ENCODE measurements around the gene DPP4.
"Not testable (repeated sequence)": the region's sequence is repeated elsewhere in the genome, so short reads cannot be mapped to it uniquely, and the experiment has no call there.

Gene DPP4

GRCh38 chr2:162058973-162059668 lies 14.9 kb downstream of the DPP4 start:
- DNase-seq (ENCODE audit: low spot score): no peak

DNA sequence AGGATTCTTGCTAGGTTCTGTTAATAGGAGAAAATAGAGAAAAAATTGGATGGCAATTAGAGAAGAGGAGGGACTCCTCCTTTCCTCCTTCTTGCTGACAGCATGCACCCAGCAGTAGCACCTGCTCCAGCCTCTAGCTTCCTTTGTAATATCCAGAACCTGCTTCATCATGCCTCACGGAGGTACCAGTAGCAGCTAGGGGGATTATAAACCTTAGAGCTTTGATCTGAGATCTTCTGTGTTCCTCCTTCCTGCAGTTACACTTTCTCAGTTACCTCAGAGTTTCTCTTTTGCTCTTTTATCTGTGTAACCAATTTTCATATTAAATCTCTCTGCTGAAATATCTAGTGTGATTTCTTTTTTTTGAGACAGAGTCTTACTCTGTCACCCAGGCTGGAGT lies 16.6 kb downstream of the DPP4 start:
- no peak for DNase-seq (ENCODE audit: low spot score)

DNA sequence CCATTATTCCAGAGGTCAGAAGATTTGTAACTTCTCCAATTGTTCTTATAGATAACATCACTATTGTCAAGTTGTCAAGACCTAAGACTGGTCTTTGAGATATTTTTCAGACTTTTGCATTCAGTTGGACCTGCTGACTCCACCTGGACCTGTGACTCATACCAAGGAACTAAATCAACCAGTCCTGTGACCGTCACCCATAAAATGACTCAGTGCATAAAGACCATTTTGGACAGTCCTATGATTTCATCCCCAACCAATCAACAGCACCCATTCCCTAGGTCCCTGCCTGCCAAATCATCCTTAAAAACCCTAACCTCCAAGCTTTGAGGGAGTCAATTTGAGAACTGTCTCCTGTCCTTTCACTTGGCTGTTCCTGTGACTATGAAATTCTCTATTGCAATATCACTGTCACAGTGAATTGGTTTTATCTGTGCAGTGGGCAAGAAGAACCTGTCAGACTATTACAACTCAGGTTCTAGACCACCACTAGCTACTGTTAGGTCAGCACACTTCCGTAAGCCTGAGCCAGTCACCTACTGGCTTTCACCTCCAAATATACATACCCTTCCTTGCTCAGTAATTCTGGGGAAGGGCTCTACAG lies 17.1 kb downstream of the DPP4 start:
- no peak for DNase-seq (ENCODE audit: low spot score)

DNA sequence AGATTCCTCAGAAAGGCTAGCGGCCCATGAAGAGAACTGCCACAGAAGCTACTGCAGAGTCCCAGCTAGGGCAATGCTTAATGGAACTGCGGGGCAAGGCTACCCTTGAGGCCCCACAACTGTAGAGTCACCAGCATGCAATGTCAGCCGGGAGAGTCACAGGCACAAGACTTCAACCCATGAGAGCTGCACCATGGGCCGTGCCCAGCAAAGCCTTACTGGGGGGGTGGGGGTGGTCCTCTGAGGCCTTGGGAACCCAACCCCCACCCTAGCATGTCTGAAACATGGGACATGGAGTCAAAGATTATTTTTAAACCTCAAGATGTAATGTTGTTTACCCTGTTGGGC lies 20.2 kb downstream of the DPP4 start:
- no peak for DNase-seq (ENCODE audit: low spot score)

DNA sequence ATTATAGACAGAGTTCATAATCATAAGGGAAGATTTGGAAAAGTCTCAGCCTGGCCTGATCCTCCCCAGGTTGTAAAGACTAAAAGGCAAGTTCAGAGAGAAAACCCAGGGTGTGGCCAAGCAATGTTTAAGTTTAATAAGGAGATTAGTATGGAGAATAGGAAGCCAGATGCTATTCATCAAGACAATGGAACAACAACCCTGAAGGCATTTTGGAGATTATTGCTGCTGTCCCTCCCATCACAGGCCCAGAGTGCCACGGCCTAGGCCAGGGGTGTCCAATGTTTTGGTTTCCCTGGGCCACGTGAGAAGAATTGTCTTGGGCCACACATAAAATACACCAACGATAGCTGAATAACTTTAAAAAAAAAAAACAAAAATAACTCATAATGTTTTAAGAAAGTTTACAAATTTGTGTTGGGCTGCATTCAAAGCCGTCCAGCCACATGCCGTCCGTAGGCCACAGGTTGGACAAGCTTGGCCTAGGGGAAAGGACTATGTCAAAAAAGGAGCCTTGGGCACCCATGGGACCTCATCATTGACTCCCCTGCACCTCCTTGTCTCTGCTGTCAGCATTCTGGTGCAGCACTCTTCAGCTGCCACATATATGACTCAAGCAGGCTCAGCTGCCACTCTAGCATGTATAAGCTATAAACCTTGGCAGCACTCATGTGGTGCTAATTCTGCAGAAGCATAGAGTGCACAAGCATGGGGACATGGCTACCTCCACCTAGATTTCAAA lies 20.8 kb downstream of the DPP4 start:
- no peak for DNase-seq (ENCODE audit: low spot score)

- DNase-seq (ENCODE audit: low spot score): no peak
Measured at GRCh38 chr2:162050513-162050961, 23.5 kb downstream of the DPP4 start.

DNA sequence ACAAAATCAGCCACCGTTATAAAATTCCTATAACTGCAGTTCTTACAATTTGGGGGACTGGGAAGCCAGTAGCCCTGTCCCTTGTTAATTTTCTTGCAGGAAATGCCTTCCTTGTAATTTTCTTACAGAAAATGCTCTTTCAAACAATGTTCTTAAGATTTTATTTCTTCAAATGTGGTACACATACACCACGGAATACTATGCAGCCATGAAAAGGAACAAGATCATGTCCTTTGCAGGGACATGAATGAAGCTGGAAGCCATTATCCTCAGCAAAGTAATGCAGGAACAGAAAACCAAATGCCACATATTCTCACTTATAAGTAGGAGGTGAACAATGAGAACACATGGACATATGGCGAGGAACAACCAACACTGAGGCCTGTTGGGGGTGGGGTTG lies 24.9 kb downstream of the DPP4 start:
- DNase-seq (ENCODE audit: low spot score): not testable (repeated sequence)

DNA sequence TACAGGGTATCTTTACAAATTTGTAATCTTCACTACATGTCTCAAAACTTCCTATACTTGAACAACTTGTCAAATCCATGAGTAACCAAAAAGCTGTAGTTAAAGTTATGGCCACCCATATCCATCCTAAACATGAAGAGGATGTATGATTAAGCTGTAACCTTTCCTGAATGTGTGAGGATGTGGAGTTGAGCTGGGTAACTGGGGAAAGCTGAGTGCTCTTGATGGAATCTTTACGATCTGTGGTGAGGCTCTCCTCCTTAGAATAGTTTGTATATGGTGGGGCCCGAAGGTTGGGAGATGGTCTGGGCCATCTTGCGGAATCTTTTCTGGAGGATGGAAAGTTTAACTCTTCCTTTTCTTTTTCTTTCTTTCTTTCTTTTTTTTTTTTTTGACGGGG lies 29.4 kb downstream of the DPP4 start:
- no peak for DNase-seq (ENCODE audit: low spot score)

DNA sequence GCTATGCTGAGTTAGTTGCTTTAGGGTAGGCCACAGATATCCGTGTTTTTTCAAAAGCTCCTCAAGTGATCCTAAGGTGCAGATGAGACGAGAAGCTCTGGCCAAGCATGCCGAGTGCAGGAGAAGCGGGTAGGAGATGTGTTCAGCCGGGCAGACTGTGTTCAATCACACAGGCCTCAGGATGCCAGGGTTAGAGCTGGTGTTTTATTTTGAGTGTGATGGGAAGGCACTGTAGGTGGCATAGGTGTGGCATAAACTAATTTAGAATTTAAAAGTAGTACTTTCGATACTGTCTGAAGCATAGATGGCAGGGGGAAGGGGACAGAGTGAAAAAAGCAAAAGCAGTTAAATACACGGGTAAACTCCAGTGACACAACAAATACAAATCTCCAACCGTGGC lies 30.9 kb downstream of the DPP4 start:
- DNase-seq (ENCODE audit: low spot score): no peak

DNA sequence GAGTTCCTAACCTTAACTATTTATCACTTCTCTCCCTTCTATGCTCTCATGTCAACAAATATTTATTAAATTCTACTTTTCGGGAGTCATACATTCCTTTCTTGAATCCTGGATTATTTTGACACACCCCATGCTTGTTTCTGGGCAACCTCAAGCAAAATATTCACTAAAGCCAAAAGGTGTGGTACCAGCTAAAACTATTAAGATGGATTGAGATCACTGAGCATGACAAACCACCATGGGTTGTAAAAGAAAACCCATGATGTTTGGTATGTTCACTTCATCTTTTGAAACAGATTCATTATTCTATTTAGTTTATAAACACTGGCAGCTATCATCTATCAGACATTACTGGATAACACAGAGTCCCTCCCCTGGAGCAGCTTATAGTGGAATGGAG lies 32.5 kb downstream of the DPP4 start:
- no peak for DNase-seq (ENCODE audit: low spot score)

DNA sequence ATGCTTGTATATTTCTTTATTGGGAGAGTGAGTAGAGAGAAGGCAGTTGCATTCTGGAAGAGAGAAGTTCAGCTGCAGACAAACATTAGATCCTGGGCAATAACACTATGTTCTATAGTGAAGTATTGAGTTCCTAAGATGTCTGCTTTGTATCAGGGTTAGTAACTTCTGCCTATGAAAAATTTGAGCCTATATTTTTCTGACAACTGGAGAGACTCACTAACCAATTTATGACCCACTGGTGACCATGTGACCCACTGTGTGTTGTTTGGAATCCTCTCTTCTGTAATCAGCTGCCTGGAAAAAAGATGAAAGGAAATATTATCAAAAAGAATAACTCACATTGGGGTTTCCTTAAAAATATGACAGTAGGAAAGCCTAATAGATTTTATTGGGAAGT lies 35.3 kb downstream of the DPP4 start:
- no peak for DNase-seq (ENCODE audit: low spot score)

DNA sequence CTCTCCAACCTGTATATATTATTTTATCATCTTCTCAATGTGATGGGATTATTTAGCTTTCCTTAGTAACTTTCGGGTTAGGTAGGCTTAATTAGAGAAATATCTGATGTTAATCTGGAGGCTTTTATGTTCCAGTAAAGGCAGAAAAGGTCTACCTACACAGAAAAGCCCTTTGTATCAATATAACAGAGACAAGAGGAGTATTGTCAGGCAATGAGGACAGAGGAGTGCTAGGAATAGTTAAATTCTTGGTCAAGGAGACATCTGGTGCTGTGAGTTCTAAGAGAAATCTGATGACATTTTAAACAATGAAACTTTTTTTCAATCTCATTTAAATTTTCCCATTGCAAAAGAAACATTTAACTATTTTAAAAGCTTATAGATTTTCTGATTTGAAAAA lies 36.1 kb downstream of the DPP4 start:
- DNase-seq (ENCODE audit: low spot score): no peak

DNA sequence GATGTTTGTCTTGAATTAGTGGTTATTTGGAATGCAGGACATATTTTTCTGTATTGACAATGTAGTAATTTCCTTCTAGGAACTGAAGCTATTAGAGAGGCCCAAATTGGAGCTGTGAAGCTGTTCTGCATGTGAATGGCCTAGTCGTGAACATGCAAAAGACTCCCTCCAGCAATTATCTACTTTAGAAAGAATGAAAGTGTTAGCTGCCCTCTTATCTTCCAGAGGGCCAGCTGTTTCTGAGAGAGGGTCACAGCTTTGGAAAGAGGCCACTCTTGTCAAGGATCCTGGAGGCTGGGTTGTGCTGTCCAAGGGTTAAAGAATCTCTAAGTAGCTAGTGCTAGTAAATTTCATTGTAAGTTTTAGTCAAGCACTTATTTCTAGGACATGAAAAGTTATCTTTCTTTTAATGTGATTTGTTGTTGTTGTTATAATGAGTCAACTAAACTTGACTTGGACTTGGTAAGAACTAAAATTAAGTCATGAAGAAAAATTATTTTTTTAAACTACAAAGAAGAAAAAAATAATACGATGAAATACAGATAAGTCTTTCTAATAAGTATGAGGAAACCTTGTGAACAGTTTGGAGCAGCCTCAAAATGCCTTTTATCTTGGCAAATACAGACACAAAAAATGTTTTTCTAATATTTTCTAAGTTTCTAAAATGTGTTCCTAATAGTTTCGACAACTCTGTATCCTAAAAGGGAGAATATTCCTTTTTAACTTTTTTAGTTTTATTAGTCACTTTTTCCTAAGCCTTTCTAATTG lies 36.8 kb downstream of the DPP4 start:
- no peak for DNase-seq (ENCODE audit: low spot score)

DNA sequence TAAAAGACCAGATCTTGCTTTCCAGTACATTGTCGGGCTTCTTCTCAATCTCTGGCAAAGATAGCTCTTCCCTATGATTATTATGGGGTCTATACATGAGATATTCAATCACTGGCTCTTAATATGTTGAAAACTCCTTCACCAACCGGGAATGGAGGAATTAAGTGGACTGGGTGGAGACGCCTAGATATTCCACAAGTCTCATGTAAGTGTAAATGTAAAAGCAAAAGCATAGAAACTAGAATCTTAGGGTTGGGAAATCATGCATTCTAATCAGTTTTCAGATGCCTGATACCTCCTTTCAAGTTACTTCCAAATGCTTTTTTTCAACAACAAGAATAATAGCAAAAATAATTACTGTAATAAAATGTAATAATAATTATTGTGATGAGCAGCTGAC lies 38.0 kb downstream of the DPP4 start:
- no peak for DNase-seq (ENCODE audit: low spot score)

- DNase-seq (ENCODE audit: low spot score): no peak
Measured at GRCh38 chr2:162030363-162031190, 43.4 kb downstream of the DPP4 start.

DNA sequence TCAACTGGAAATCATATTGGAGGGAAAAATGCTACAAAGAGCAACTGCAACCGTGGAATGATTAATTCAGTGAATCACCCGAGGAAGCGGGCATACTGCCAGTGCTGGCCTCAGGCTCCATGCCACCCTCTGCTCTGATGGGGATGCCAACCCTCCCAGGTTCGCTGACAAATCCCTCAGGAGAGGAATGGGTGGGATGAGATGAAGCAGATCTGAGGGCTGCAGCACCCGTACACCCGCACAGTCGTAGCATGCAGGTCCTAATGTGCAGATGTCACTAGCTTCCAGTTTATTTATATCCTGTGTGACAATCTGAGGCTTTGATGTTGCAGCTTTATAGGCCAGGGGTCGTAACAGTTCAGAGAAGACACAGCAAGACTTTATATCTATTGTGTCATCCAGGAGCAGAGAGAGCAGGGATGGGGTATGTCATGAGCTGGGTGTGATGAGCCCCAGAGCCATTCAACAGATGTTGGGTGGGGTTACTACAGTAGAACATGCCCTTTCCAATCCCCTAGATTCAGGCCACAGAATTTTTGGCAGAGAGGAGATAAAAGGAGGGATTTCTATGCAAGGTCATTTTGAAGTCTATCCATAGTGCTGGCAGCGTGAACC lies 44.6 kb downstream of the DPP4 start:
- DNase-seq (ENCODE audit: low spot score): no peak

GRCh38 chr2:162028511-162028910 lies 45.5 kb downstream of the DPP4 start:
- no peak for DNase-seq (ENCODE audit: low spot score)

- DNase-seq (ENCODE audit: low spot score): no peak
Measured at GRCh38 chr2:162025121-162025911, 48.7 kb downstream of the DPP4 start.

DNA sequence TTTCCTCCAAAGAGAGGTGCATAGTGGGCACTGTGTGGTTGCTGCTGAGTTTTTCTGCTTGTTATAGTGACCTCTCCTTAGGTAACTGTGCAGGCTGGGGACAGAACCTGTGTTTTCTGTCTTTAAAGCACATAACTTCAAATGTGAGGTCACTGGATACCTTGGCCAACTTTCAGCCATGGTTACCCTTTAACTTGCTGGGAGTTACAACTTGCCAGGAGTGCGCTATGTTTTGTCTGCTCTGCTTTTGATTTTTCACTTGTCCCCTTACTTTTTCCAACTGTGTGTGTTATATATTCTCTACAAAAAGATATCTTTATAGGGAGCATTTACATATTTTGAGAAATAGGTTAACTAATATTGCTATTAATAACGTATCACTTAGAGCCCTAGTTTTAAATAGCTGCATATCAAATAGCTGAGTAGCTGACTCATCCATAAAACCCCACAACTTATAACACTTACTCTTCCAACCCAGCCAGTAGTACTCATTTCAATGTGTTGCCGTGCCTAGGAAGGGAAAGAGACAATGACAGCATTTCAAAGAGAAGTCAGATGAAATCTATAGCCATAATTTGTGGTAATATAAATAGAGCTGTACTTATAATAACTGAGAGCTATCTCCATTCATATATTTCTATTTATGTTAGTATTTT lies 51.6 kb downstream of the DPP4 start:
- no peak for DNase-seq (ENCODE audit: low spot score)
